Fibroblast of the aortic adventitia (primary cell): ENCODE results near the gene ANKRD65. TPM values are rescaled to one million over a fixed set of nuclear protein-coding genes. Genes with fewer than 3 reads are reported as not detected.
"Not testable (repeated sequence)": the region's sequence is repeated elsewhere in the genome, so short reads cannot be mapped to it uniquely, and the experiment has no call there.

Source experiments
- DNase-seq: peaks from one replicate; pipeline ENCODE4 v3.0.0-alpha.2; 2010; ENCODE audit warnings: low read depth
- H3K4me3 ChIP-seq: 2 replicates; pipeline ENCODE4 v1.5.1; 2011; ENCODE audit warnings: low read depth, mild to moderate bottlenecking, control low read depth, low read length, moderate library complexity
- total RNA-seq: library from RNA; depleted of rRNA; stranded (reverse); fragments of >200 nt; gene quantifications from 2 replicates; pipeline ENCODE4 v1.2.3, GENCODE V29; 2012; ENCODE audit warnings: low replicate concordance
- TF ChIP-seq, protein P1 (sequence below): IDR thresholded peaks from 2 replicates; pipeline ENCODE4 v1.5.1; 2011; ENCODE audit warnings: mild to moderate bottlenecking, low read length, control low read depth, inconsistent platforms; ENCODE audit not compliant: insufficient read depth

ANKRD65 gene
- total RNA-seq, 1 donor, result 1.7 TPM

DNA sequence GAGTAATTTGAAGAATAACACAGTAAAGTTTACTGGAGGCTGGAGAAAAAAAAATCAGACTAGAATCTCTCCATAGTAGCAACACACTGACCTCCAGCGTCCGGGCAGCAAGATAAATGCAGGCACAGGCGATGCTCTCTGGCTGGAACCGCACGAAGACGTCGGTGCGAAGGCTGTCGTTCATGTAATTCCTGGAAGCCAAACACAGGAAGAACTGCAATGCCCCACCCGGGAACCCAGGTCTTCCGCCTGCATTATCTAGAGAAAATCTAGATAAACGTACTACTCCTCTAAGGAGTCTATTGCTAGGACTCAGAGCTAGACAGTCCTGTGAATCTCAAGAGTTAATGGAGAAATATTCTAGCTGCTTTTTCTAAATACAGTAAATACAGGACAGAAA is 30.4 kb downstream of the ANKRD65 start:
- no peak overlapping the region for H3K4me3 ChIP-seq
- TF ChIP-seq, protein P1, sequence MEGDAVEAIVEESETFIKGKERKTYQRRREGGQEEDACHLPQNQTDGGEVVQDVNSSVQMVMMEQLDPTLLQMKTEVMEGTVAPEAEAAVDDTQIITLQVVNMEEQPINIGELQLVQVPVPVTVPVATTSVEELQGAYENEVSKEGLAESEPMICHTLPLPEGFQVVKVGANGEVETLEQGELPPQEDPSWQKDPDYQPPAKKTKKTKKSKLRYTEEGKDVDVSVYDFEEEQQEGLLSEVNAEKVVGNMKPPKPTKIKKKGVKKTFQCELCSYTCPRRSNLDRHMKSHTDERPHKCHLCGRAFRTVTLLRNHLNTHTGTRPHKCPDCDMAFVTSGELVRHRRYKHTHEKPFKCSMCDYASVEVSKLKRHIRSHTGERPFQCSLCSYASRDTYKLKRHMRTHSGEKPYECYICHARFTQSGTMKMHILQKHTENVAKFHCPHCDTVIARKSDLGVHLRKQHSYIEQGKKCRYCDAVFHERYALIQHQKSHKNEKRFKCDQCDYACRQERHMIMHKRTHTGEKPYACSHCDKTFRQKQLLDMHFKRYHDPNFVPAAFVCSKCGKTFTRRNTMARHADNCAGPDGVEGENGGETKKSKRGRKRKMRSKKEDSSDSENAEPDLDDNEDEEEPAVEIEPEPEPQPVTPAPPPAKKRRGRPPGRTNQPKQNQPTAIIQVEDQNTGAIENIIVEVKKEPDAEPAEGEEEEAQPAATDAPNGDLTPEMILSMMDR, result no peak
- no peak for DNase-seq

DNA sequence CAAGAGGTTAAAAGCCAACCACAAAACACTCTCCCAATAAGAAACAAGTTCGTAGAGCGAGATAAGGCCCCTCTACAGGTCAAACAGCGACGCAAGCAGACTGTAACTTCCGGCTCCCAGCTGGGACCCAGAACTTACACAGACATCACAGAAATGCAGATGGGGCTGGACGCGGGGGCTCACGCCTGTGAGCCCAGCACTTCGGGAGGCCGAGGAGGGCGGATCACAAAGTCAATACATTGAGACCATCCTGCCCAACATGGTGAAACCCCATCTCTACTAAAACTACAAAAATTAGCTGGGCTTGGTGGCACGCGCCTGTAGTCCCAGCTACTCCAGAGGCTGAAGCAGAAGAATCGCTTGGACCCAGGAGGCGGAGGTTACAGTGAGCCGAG is 33.0 kb downstream of the ANKRD65 start:
- DNase-seq, result no peak
- TF ChIP-seq, protein P1, result no peak
- no peak overlapping the region for H3K4me3 ChIP-seq

DNA sequence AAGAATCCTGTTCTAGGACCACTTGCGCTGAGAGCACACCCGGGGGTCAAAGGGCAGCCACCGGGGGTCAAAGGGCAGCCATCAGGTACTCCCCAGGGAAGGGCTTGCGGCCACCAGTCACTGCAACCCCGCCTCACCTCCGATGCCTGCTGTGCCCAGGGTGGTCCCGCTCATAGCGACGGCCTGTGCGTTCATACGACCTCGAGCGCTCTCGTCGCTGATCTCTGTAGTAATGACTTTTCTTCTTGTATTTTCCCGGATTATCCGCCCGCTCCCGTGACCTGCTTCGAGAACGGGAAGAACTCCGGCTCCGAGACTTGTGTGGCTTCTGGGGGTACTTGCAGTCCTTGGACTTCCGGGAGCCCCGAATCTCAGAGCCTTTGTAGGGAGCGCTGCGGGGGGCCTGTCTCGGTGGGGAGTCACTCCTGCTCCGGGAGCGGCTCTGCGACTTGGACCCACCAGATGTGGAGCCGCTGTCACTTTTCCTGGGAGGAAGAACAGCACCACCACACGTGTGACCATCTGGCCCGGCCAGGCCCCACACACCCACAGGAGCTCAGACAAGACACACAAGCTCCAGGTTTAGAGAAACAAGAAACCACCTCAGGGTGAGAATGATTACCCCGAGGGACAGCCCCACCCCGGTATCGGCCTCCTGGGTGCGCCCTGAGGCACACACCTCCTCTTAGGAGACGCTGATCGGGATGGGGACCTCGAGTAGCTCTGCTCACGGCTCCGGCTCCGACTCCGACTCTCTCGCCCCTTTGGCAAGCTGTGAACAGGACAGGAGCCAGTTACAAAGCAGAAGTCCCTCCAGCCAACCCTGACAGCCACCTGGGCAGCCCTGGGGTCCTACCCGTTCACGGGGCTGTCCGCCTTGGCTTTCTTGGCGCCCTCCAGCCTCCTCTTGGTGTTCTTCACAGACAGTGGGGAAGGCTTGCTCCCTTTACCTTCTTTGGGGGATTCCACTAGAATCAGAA is 33.7 kb downstream of the ANKRD65 start:
- TF ChIP-seq, protein P1, result no peak
- no peak for DNase-seq

DNA sequence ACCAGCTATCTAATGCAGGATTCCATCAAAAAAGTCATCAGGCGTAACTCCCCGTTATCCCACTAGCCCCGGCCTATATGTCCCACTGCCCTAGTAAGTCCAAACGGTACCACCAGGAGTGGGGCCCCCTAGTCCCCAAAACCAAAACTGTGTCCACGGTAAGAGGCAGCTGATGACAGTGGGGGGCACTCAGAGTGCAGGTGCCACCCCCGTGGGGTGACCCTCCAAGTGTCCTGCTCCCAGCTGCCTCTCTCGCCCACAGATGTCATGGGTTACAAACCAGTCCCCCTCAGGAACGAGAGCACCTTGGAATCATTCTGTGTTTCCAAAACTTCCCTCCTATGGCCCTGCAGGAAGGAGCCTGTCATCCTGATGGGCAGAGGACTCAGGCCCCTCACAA is 35.1 kb downstream of the ANKRD65 start:
- DNase-seq, result no peak
- TF ChIP-seq, protein P1, result no peak
- no peak overlapping the region for H3K4me3 ChIP-seq

More for the DNA sequence above, 33.7 kb downstream of the ANKRD65 start:
- H3K4me3 ChIP-seq, result no peak overlapping the region

DNA sequence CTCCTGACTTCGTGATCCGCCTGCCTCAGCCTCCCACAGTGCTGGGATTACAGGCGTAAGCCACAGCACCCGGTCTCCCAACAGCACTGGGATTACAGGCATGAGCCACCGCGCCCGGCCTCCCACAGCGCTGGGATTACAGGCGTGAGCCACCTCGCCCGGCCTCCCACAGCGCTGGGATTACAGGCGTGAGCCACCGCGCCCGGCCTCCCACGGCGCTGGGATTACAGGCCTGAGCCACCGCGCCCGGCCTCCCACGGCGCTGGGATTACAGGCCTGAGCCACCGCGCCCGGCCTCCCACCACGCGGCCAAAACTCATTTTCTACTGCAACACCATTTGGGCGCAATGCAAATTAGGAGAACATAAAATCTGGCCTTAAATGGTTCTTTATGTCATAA is 35.7 kb downstream of the ANKRD65 start:
- not testable (repeated sequence) for DNase-seq

DNA sequence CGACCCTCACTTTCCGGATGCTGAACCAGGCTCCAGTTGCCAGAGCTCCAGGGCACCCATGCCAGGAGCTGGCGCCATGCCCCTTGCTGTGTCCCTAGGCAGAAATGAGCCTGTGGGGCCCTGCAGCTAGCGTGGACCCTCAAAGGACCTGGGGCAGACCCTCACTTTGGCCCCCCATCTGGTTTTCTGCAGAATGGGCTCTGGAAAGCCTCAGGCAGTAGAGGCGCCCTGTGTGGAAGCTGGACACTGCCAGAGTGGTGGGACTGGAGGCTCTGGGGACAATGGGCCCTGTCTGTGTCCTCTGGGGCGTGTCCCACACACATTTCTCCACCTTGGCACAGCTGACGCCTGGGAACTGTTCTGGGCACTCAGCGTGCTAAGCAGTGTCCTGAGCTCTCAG is 39.8 kb downstream of the ANKRD65 start:
- no peak overlapping the region for H3K4me3 ChIP-seq
- no peak for DNase-seq
- TF ChIP-seq, protein P1, result no peak

More for the DNA sequence above, 35.7 kb downstream of the ANKRD65 start:
- not testable (repeated sequence) for H3K4me3 ChIP-seq

DNA sequence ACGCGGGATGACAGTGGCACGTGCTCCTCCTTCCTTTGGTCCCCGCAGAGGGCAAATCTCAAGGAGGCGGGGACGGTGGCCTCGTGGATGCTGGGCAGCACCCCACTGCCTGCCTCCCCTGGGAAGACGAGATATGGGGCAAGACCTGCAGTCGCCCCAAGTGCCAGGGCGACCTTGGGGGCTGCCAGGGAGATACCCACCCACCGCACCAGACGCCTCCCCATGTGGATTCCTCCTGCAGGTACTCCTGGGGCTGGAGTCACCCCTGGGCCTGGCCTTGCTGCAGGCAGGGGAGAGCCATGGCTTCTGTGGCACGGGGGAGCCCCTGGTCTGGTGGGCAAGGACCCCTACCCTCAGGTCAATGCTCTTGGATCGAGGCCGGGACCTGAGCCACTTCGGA is 40.2 kb downstream of the ANKRD65 start:
- TF ChIP-seq, protein P1, result no peak
- no peak for DNase-seq
- no peak overlapping the region for H3K4me3 ChIP-seq
